Left lung (tissue), 10 donors: ENCODE measurements around the gene MYEOV. TPM values are rescaled to one million over a fixed set of nuclear protein-coding genes. Genes with fewer than 3 reads are reported as not detected.

ENCODE experiments used
- ATAC-seq: fragments of 200-7000 bp; cut with Tn5 transposase; one replicate; pipeline ENCODE4 v1.9.1; 2020; ENCODE audit warnings: moderate library complexity
- DNase-seq, 4 donors: peaks; one replicate each; pipeline ENCODE4 v3.0.0-alpha.2; 2013 to 2020
- H3K27ac ChIP-seq, 2 donors: fragments of 200-600 bp; sonication (generic) in 1 of 2; one replicate each; pipeline versions ENCODE4 v1.5.0 to v1.8.0; 2020 to 2021
- H3K27me3 ChIP-seq, 2 donors: fragments of 200-600 bp; sonication (generic) in 1 of 2; one replicate each; pipeline versions ENCODE4 v1.5.0 to v1.8.0; 2020 to 2021
- H3K36me3 ChIP-seq, 2 donors: fragments of 200-600 bp; sonication (generic) in 1 of 2; one replicate each; pipeline versions ENCODE4 v1.5.0 to v1.8.0; 2020 to 2021
- H3K4me1 ChIP-seq, 2 donors: fragments of 200-600 bp; one replicate each; pipeline ENCODE4 v1.8.0; 2021
- H3K4me3 ChIP-seq, 2 donors: fragments of 200-600 bp; sonication (generic) in 1 of 2; one replicate each; pipeline versions ENCODE4 v1.5.0 to v1.8.0; 2020 to 2021; ENCODE audit warnings: mild to moderate bottlenecking in 1 of 2
- H3K9me3 ChIP-seq, 2 donors: fragments of 200-600 bp; sonication (generic) in 1 of 2; one replicate each; pipeline versions ENCODE4 v1.5.0 to v1.8.0; 2020 to 2021
- CTCF ChIP-seq, 2 donors: fragments of 200-600 bp; sonication (generic) in 1 of 2; IDR thresholded peaks; one replicate each; pipeline versions ENCODE4 v1.5.0 to v1.8.0; 2021; ENCODE audit warnings: antibody characterized with exemption in 2 of 2
- intact Hi-C, 2 donors: fragments of 100-400 bp; cut with DNase I; formaldehyde crosslinking; loops; one replicate each; pipeline versions ENCODE4 v1.11.2 to v1.14.2; 2022
- polyA plus RNA-seq, 6 donors: library from polyadenylated mRNA; unstranded; fragments of 120-200 nt; gene quantifications; one replicate each; pipeline ENCODE4 v1.2.1, GENCODE V29; 2013; ENCODE audit not compliant: insufficient read length in 6 of 6
- total RNA-seq, 2 donors: library from RNA; stranded (reverse); fragmentation: NEBNext Ultra II Directional; extraction: Animal tissue kit (Norgen Biotek cat#: 25700); gene quantifications; one replicate each; pipeline ENCODE4 v1.2.1, GENCODE V29; 2021
- donor health status: DM: no; HTN: yes; CAD: no.
- donor health status: DM: no; HTN: no; CAD: no.

The MYEOV gene
- total and polyA plus RNA-seq, 8 donors: 0.31 to 0.85 (median 0.47) TPM; not detected in 1

GRCh38 chr11:69274531-69275016 lies 19.4 kb upstream of the MYEOV start:
- no peak for TF ChIP-seq CTCF (IDR thresholded peaks at IDR 0.05)
- no peaks in the 10 kb centered on the region for H3K9me3 ChIP-seq
- no peaks in the 10 kb centered on the region for H3K27me3 ChIP-seq
- intact Hi-C loops: no loop called here
- no peaks in the 10 kb centered on the region for H3K36me3 ChIP-seq
- peak; percentile 90 for ATAC-seq
- H3K27ac ChIP-seq: peak overlapping the region in 1 of 2 donors; percentile 23
- DNase-seq: peak; percentile 27 to 90 (median 84)
- no peak overlapping the region for H3K4me3 ChIP-seq
- H3K4me1 ChIP-seq: peaks cover 5 to 10% of the 10 kb centered on the region in 2 donors

DNA sequence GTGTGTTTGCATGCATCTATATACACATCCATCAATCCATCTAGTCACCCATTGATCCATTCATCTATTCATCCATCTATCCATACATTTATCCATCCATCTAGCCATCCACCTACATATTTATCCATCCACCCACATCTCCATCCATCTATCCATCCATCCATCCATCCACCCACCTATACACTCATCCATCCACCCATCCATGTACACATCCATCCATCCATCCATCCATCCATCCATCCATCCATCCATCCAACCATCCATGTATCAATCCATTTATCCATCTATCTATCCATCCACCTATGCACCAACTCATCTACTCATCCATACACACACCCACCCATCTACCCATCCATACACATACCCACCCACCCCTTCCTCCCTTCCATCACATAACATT lies 18.8 kb upstream of the MYEOV start:
- intact Hi-C loops: no loop called here
- no peak for ATAC-seq
- H3K4me3 ChIP-seq: no peak overlapping the region
- TF ChIP-seq CTCF (IDR thresholded peaks at IDR 0.05): no peak
- peaks cover 5 to 10% of the 10 kb centered on the region in 2 donors for H3K4me1 ChIP-seq
- no peak for DNase-seq
- peak overlapping the region in 1 of 2 donors; percentile 18 for H3K27ac ChIP-seq
- no peaks in the 10 kb centered on the region for H3K9me3 ChIP-seq
- no peaks in the 10 kb centered on the region for H3K27me3 ChIP-seq
- H3K36me3 ChIP-seq: no peaks in the 10 kb centered on the region

- H3K9me3 ChIP-seq: no peaks in the 10 kb centered on the region
- peaks cover 5 to 14% of the 10 kb centered on the region in 2 donors for H3K4me1 ChIP-seq
- intact Hi-C loops: no loop called here
- H3K27me3 ChIP-seq: no peaks in the 10 kb centered on the region
- no peak overlapping the region for H3K4me3 ChIP-seq
- no peak for TF ChIP-seq CTCF (IDR thresholded peaks at IDR 0.05)
- no peak for DNase-seq
- H3K27ac ChIP-seq: no peak overlapping the region
- ATAC-seq: no peak
- H3K36me3 ChIP-seq: no peaks in the 10 kb centered on the region
Measured at GRCh38 chr11:69276165-69276564, 17.8 kb upstream of the MYEOV start.

DNA sequence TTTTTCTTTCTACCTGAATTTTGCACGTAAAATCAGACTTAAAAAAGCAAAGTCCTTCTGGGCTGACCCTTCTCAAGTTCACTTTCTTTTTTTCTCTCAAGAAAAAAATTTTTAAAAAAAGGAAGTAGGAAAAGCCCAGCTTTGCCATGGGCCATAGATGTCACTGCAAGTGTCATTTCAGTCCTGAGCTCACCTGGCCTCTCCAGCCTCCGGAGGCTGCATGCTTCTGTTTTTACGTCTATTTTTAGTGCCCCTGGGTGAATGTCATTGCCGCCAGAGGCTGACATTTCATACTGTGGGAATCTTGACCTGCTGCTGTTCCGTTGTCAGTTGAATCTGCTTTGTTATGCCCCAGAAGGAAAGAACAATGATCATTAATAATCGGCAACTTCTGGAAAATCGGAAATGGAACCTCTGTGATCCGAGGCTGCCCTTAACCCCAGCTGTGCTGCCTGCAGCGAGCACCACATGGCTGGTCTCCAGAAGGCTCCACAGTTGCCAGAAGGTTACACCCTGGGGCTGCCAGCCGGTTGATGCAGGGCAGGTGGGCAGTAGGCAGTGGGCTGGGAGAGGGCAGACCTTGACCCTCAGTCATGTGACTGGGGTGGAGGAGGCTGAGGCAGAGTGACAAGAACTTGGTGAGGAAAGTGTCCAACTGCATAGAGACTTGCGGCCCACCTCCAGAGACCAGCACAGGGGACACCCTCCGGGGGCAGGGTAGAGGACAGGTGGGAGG lies 16.7 kb upstream of the MYEOV start:
- intact Hi-C loops: no loop called here
- Histone ChIP-seq H3K4me1 (peaks cover 5 to 14% of the 10 kb centered on the region in 2 donors), H3K4me3 (no peak overlapping the region), H3K27me3 (no peaks in the 10 kb centered on the region), H3K27ac (no peak overlapping the region), H3K36me3 (no peaks in the 10 kb centered on the region), H3K9me3 (no peaks in the 10 kb centered on the region)
- DNase-seq: no peak
- no peak for TF ChIP-seq CTCF (IDR thresholded peaks at IDR 0.05)
- ATAC-seq: no peak

- no peak overlapping the region for H3K27ac ChIP-seq
- peak; percentile 67 for ATAC-seq
- no peaks in the 10 kb centered on the region for H3K9me3 ChIP-seq
- H3K27me3 ChIP-seq: no peaks in the 10 kb centered on the region
- no peak for TF ChIP-seq CTCF (IDR thresholded peaks at IDR 0.05)
- no peaks in the 10 kb centered on the region for H3K36me3 ChIP-seq
- no peak overlapping the region for H3K4me3 ChIP-seq
- intact Hi-C loops: no loop called here
- peaks cover 5 to 14% of the 10 kb centered on the region in 2 donors for H3K4me1 ChIP-seq
- DNase-seq: peak in 3 of 4 donors; percentile 69 to 89 (median 71)
Measured at GRCh38 chr11:69278091-69278867, 15.7 kb upstream of the MYEOV start.
